Measurements from ENCODE around the gene KLK15.

DNA sequence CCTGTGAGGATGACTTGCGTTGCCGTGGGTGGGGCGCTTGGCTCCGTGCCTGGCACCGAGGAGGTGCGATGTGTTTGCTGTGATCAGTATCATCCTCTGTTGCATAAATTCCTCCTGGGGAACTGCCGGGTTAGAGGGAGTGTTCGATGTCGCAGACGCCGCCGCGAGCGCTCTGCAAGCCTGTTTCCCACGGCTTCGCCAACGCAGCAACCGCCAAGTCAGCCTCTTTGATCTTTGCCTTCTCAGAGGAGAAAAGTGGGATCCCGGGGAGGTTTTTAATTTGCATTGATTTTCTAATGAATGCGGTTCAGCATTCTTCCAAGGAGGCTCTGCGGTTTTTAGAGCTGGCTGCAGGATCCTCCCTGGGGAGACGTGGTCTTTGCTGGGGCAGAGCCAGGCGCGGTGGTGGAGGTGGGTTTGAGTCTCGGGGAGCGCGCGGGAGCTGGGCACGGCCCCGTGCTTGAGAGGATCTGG, 55.5 kb downstream of the KLK15 start:
- TF ChIP-seq POLR2A (IDR thresholded peaks at IDR 0.05) (no peak), EP300 (IDR thresholded peaks at IDR 0.05) (no peak)

Data from gastroesophageal sphincter (tissue), 2 donors.